ENCODE data around the gene CHD5. TPM values are rescaled to one million over a fixed set of nuclear protein-coding genes. Genes with fewer than 3 reads are reported as not detected.

Gene CHD5
- polyA plus RNA-seq, 1 experiment = 0.04 TPM

- ChIA-PET CTCF (interaction anchor here (0.9 to 1.4 kb wide), 11 partner anchors 9 to 137 kb away, joined by 3 to 27 read pairs (median 4); no protein-coding TSS in a partner anchor), POLR2A (no interaction called here)
- no peak for TF ChIP-seq CTCF (IDR thresholded peaks at IDR 0.05; ENCODE audit: insufficient read depth, low read depth, low read length)
Measured at GRCh38 chr1:6108476-6108875, 71.6 kb downstream of the CHD5 start.

GRCh38 chr1:6107409-6108356 lies 72.4 kb downstream of the CHD5 start:
- Histone ChIP-seq H3K27me3 (ENCODE audit: control insufficient read depth, insufficient read depth, low read length) (no peaks in the 10 kb centered on the region), H3K36me3 (ENCODE audit: control insufficient read depth, insufficient read depth, low read length) (no peaks in the 10 kb centered on the region), H3K4me3 (ENCODE audit: low read depth, low read length) (no peak overlapping the region)
- no peak for DNase-seq (ENCODE audit: low read depth)
- no peak for TF ChIP-seq CTCF (IDR thresholded peaks at IDR 0.05; ENCODE audit: insufficient read depth, low read depth, low read length)
- ChIA-PET CTCF (no interaction called here), POLR2A (no interaction called here)

More at GRCh38 chr1:6108476-6108875, 71.6 kb downstream of the CHD5 start:
- Histone ChIP-seq H3K27me3 (ENCODE audit: control insufficient read depth, insufficient read depth, low read length) (no peaks in the 10 kb centered on the region), H3K4me3 (ENCODE audit: low read depth, low read length) (no peak overlapping the region), H3K36me3 (ENCODE audit: control insufficient read depth, insufficient read depth, low read length) (no peaks in the 10 kb centered on the region)
- no peak for DNase-seq (ENCODE audit: low read depth)

GRCh38 chr1:6106977-6107376 lies 73.1 kb downstream of the CHD5 start:
- Histone ChIP-seq H3K36me3 (ENCODE audit: control insufficient read depth, insufficient read depth, low read length) (no peaks in the 10 kb centered on the region), H3K27me3 (ENCODE audit: control insufficient read depth, insufficient read depth, low read length) (no peaks in the 10 kb centered on the region), H3K4me3 (ENCODE audit: low read depth, low read length) (no peak overlapping the region)
- no peak for TF ChIP-seq CTCF (IDR thresholded peaks at IDR 0.05; ENCODE audit: insufficient read depth, low read depth, low read length)
- CTCF ChIA-PET = no interaction called here
- no peak for DNase-seq (ENCODE audit: low read depth)
- POLR2A ChIA-PET = no interaction called here

GRCh38 chr1:6106321-6106731 lies 73.8 kb downstream of the CHD5 start:
- ChIA-PET CTCF (no interaction called here), POLR2A (no interaction called here)
- Histone ChIP-seq H3K27me3 (ENCODE audit: control insufficient read depth, insufficient read depth, low read length) (no peaks in the 10 kb centered on the region), H3K4me3 (ENCODE audit: low read depth, low read length) (no peak overlapping the region), H3K36me3 (ENCODE audit: control insufficient read depth, insufficient read depth, low read length) (no peaks in the 10 kb centered on the region)
- no peak for TF ChIP-seq CTCF (IDR thresholded peaks at IDR 0.05; ENCODE audit: insufficient read depth, low read depth, low read length)
- no peak for DNase-seq (ENCODE audit: low read depth)

- ChIA-PET CTCF (no interaction called here), POLR2A (no interaction called here)
- DNase-seq (ENCODE audit: low read depth) = no peak
- no peaks in the 10 kb centered on the region for H3K36me3 ChIP-seq (ENCODE audit: control insufficient read depth, insufficient read depth, low read length)
- no peaks in the 10 kb centered on the region for H3K27me3 ChIP-seq (ENCODE audit: control insufficient read depth, insufficient read depth, low read length)
- 0 out of 2 replicates have a peak, but pooled peaks have one; percentile 2 for TF ChIP-seq CTCF (IDR thresholded peaks at IDR 0.05; ENCODE audit: insufficient read depth, low read depth, low read length)
- H3K4me3 ChIP-seq (ENCODE audit: low read depth, low read length) = no peak overlapping the region
Measured at GRCh38 chr1:6105763-6106162, 74.4 kb downstream of the CHD5 start.
